ENCODE data around the gene CDH4. TPM values are rescaled to one million over a fixed set of nuclear protein-coding genes. Genes with fewer than 3 reads are reported as not detected.

The CDH4 gene
- total RNA-seq, 1 experiment from 2014 or later: 5.3 TPM

GRCh38 chr20:61950641-61951071 lies 698.6 kb downstream of the CDH4 start:
- H3K36me3 Mint-ChIP-seq: peaks cover 3% of the 10 kb centered on the region
- peak; percentile 18; the same call in 1 of the 2 replicates for ATAC-seq
- no peak for DNase-seq (ENCODE audit: low spot score)
- no peaks in the 10 kb centered on the region for H3K27me3 Mint-ChIP-seq (ENCODE audit: low read depth)
- CTCF ChIA-PET: interaction anchor here (0.7 to 1.3 kb wide), 2 partner anchors 13 to 54 kb away, joined by 4 to 6 read pairs; no protein-coding TSS in a partner anchor
- POLR2A ChIA-PET: no interaction called here
- H3K4me1 Mint-ChIP-seq: peaks cover 16% of the 10 kb centered on the region
- 0 out of 2 replicates have a peak, but pooled peaks cover 3% of the 10 kb centered on the region for H3K9me3 Mint-ChIP-seq
- no peak overlapping the region for H3K4me3 Mint-ChIP-seq
- H3K27ac Mint-ChIP-seq: no peak overlapping the region
- no peak for TF ChIP-seq SOX15 (CRISPR knock-in tag; IDR thresholded peaks at IDR 0.05)
- no peak for TF ChIP-seq NFYB (CRISPR knock-in tag; conservative IDR thresholded peaks at IDR 0.05; ENCODE audit: low read depth)
- TF ChIP-seq NR3C1 (CRISPR knock-in tag; conservative IDR thresholded peaks at IDR 0.05; ENCODE audit: low read depth): no peak
- TF ChIP-seq EMX1 (CRISPR knock-in tag; IDR thresholded peaks at IDR 0.05): no peak
- TF ChIP-seq KAT7 (CRISPR knock-in tag; IDR thresholded peaks at IDR 0.05; ENCODE audit: borderline replicate concordance): no peak
- no peak for TF ChIP-seq ZNF512 (CRISPR knock-in tag; IDR thresholded peaks at IDR 0.05; ENCODE audit: borderline replicate concordance)
- no peak for TF ChIP-seq TCF7 (CRISPR knock-in tag; IDR thresholded peaks at IDR 0.05; ENCODE audit: low read depth)
- no peak for TF ChIP-seq ATF1 (CRISPR knock-in tag; IDR thresholded peaks at IDR 0.05)
- no peak for TF ChIP-seq TEAD1 (CRISPR knock-in tag; IDR thresholded peaks at IDR 0.05)
- no peak for TF ChIP-seq ZSCAN18 (CRISPR knock-in tag; IDR thresholded peaks at IDR 0.05)
- no peak for TF ChIP-seq USF2 (CRISPR knock-in tag; IDR thresholded peaks at IDR 0.05)

GRCh38 chr20:61951695-61952533 lies 699.9 kb downstream of the CDH4 start:
- POLR2A ChIA-PET: no interaction called here
- H3K27me3 Mint-ChIP-seq (ENCODE audit: low read depth): no peaks in the 10 kb centered on the region
- DNase-seq (ENCODE audit: low spot score) (peak; percentile 74), ATAC-seq (peak; percentile 88)
- H3K36me3 Mint-ChIP-seq: peaks cover 3% of the 10 kb centered on the region
- no peak overlapping the region for H3K27ac Mint-ChIP-seq
- H3K4me3 Mint-ChIP-seq: no peak overlapping the region
- H3K9me3 Mint-ChIP-seq: 0 out of 2 replicates have a peak, but pooled peaks cover 3% of the 10 kb centered on the region
- peaks cover 16% of the 10 kb centered on the region for H3K4me1 Mint-ChIP-seq
- CTCF ChIA-PET: no interaction called here
- TF ChIP-seq E2F5 (CRISPR knock-in tag; IDR thresholded peaks at IDR 0.05) (no peak), ZSCAN18 (CRISPR knock-in tag; IDR thresholded peaks at IDR 0.05) (no peak), FOXJ3 (CRISPR knock-in tag; IDR thresholded peaks at IDR 0.05; ENCODE audit: borderline replicate concordance) (no peak), E2F1 (CRISPR knock-in tag; IDR thresholded peaks at IDR 0.05) (peak; percentile 91; the same call in 1 of the 2 replicates), TCF7 (CRISPR knock-in tag; IDR thresholded peaks at IDR 0.05; ENCODE audit: low read depth) (peak; percentile 97), ZNF317 (CRISPR knock-in tag; IDR thresholded peaks at IDR 0.05; ENCODE audit: borderline replicate concordance, low read depth) (no peak), ATF6 (CRISPR knock-in tag; IDR thresholded peaks at IDR 0.05) (peak; percentile 69; the same call in 1 of the 2 replicates), ZNF232 (CRISPR knock-in tag; IDR thresholded peaks at IDR 0.05) (peak; percentile 96), NFATC4 (CRISPR knock-in tag; IDR thresholded peaks at IDR 0.05) (no peak), GRHL2 (CRISPR knock-in tag; IDR thresholded peaks at IDR 0.05; ENCODE audit: insufficient replicate concordance, severe bottlenecking) (no peak), ZNF416 (CRISPR knock-in tag; IDR thresholded peaks at IDR 0.05) (no peak)
